ENCODE results near the gene AGBL2.
"Not testable (repeated sequence)": the region's sequence is repeated elsewhere in the genome, so short reads cannot be mapped to it uniquely, and the experiment has no call there.

AGBL2 gene

DNA sequence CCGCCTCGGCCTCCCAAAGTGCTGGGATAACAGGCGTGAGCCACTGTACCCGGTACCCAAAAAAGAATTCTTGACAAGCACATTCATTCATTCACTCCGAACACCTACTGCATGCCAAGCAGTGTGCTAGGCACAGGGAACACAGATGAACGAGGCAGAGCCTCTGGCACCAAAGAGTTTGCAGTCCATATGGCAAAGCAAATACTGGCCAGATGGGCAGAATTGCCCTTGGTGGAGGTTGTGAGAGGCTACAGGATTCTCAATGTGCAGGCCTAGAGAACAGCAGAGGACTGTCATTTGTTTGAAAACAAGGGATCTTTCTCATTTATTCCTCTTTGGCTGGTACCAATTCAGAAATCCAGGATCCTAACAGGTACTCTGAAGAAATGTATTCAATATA, 45.3 kb downstream of the AGBL2 start:
- TF ChIP-seq, protein P1, sequence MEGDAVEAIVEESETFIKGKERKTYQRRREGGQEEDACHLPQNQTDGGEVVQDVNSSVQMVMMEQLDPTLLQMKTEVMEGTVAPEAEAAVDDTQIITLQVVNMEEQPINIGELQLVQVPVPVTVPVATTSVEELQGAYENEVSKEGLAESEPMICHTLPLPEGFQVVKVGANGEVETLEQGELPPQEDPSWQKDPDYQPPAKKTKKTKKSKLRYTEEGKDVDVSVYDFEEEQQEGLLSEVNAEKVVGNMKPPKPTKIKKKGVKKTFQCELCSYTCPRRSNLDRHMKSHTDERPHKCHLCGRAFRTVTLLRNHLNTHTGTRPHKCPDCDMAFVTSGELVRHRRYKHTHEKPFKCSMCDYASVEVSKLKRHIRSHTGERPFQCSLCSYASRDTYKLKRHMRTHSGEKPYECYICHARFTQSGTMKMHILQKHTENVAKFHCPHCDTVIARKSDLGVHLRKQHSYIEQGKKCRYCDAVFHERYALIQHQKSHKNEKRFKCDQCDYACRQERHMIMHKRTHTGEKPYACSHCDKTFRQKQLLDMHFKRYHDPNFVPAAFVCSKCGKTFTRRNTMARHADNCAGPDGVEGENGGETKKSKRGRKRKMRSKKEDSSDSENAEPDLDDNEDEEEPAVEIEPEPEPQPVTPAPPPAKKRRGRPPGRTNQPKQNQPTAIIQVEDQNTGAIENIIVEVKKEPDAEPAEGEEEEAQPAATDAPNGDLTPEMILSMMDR (IDR thresholded peaks at IDR 0.05; ENCODE audit: low read length, missing control alignments): no peak
- H3K4me3 ChIP-seq (replicated peaks; ENCODE audit: low read depth, low read length): no peak overlapping the region
- DNase-seq (ENCODE audit: low read depth): no peak

DNA sequence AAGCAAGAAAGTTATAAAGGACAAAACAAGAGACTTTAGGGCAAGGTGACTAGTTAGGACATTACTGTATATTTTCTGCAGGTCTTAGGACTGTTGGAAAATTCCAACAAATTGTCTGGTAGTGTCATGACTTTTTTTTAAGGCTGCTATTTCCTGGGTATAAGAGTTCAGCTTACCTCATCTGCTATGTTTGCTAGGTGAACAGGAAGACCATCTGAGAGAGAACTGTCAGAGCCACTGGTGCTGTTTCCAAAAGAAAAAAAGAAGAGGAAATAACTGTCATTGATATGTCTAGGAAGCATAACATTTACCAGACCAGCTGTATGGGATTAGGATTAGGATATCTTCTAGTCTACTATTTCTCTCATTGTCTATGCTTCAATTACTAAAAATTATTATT, 46.5 kb downstream of the AGBL2 start:
- TF ChIP-seq, protein P1 (IDR thresholded peaks at IDR 0.05; ENCODE audit: low read length, missing control alignments): no peak
- H3K4me3 ChIP-seq (replicated peaks; ENCODE audit: low read depth, low read length): no peak overlapping the region

DNA sequence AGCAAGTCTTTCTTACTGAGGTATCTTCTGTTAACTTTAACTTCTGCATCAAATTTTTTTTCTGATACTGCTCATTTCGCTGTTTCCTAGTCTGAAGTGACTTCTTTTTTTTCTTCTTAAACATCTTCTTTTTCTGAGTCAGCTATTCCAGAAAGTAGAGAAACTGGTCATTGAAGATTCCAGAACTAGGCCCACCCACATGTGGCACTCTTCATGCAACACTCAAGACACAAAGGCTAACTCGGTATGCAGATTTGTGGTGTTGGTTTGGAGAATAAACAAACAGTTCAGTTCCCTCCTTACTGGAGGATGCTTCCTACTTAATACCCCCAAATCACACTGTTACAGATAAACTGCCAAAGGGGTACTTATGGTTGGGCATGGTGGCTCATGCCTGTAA, 47.6 kb downstream of the AGBL2 start:
- TF ChIP-seq, protein P1 (IDR thresholded peaks at IDR 0.05; ENCODE audit: low read length, missing control alignments): no peak
- no peak overlapping the region for H3K4me3 ChIP-seq (replicated peaks; ENCODE audit: low read depth, low read length)
- no peak for DNase-seq (ENCODE audit: low read depth)

More for the DNA sequence above, 46.5 kb downstream of the AGBL2 start:
- DNase-seq (ENCODE audit: low read depth): no peak

DNA sequence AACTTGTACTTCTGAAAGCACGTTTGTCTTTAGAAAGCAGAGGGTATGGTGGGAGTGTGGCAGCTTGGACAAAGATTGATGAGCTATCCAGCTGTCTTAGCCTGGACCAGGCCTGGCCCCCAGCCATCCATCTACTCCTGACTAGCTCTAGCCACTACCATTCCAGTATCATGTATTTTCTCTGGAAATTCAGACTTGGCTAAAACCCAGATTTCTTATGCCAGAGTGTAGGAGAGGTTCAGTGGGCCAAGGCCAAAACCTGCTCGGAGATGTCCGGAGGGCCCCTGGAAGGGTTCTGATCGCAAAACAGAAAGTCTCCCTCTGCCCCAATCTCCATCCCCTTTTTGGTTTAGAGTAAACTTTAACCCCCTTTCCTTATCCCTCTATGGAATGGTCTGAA, 48.0 kb downstream of the AGBL2 start:
- DNase-seq (ENCODE audit: low read depth): peak; percentile 5
- TF ChIP-seq, protein P1 (IDR thresholded peaks at IDR 0.05; ENCODE audit: low read length, missing control alignments): no peak
- no peak overlapping the region for H3K4me3 ChIP-seq (replicated peaks; ENCODE audit: low read depth, low read length)

DNA sequence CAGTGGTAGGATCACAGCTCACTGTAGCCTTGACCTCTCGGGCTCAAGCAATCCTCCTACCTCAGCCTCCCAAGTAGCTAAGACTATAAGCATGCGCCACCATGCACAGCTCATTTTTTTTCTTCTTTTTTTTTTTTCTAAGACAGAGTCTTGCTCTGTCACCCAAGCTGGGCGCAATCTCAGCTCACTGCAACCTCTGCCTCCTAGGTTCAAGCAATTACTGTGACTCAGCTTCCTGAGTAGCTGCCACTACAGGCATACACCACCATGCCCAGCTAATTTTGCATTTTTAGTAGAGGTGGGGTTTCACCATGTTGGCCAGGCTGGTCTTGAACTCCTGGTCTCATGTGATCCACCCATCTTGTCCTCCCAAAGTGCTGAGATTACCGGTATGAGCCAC, 50.2 kb downstream of the AGBL2 start:
- not testable (repeated sequence) for H3K4me3 ChIP-seq (replicated peaks; ENCODE audit: low read depth, low read length); DNase-seq (ENCODE audit: low read depth)

DNA sequence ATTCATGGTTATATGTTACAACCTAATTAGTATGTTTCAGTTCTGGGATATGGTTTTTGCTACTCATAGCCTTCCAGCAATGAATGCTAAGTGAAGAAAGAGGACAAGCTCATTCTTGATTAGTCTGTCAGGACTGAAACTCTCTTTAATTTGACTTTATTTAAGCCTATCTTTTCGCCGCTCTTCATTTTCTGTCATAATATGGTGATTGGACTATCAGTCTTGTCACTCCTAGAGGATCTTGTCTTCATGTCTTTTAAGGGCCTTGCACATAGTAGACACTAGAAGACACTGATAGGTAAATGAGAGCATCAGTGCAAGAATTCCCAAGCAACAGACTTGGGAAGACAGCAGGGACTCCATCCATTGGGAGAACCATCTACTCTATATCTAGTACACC, 53.9 kb downstream of the AGBL2 start:
- no peak overlapping the region for H3K4me3 ChIP-seq (replicated peaks; ENCODE audit: low read depth, low read length)
- DNase-seq (ENCODE audit: low read depth): no peak
- TF ChIP-seq, protein P1 (IDR thresholded peaks at IDR 0.05; ENCODE audit: low read length, missing control alignments): no peak

DNA sequence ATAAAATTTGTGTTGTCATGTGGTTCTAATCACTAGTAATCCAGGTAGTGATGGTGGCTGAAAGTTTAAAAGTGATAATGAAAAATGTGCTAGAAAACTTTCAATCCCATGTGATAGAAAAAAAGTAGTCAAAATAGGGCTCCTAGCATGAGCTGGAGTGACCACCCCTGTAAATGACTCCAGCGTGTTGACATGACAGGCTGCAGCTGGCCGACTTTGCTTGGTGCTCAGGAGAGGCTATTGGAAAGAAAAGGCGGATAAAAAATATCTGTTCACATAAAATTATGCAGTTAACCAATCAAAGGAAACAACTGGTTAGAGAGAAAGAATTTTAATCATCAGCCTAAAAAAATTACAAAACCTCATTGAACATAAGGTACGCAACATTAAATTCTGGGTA, 55.9 kb downstream of the AGBL2 start:
- TF ChIP-seq, protein P1 (IDR thresholded peaks at IDR 0.05; ENCODE audit: low read length, missing control alignments): no peak
- no peak overlapping the region for H3K4me3 ChIP-seq (replicated peaks; ENCODE audit: low read depth, low read length)
- peak; percentile 25 for DNase-seq (ENCODE audit: low read depth)

All from fibroblast of pulmonary artery (primary cell).